GM12864 (cell line): ENCODE measurements around the gene SOX9.

Experiments
- DNase-seq: peaks from one replicate; pipeline ENCODE4 v3.0.0-alpha.2; 2011; ENCODE audit warnings: low read depth
- H3K4me3 ChIP-seq: 2 replicates; pipeline ENCODE4 v1.5.1; 2011; ENCODE audit warnings: mild to moderate bottlenecking, low read depth, low read length, control low read depth
- CTCF ChIP-seq: IDR thresholded peaks from 2 replicates; pipeline ENCODE4 v1.5.1; 2011; ENCODE audit warnings: low read depth, mild to moderate bottlenecking, moderate library complexity, low read length, control low read depth, inconsistent platforms; ENCODE audit errors: missing control alignments

SOX9 gene

GRCh38 chr17:72171703-72172667 is 51.2 kb downstream of the SOX9 start:
- DNase-seq: no peak
- no peak for TF ChIP-seq CTCF
- no peak overlapping the region for H3K4me3 ChIP-seq

GRCh38 chr17:72173499-72174116 is 52.8 kb downstream of the SOX9 start:
- no peak for TF ChIP-seq CTCF
- DNase-seq: no peak
- no peak overlapping the region for H3K4me3 ChIP-seq

GRCh38 chr17:72175263-72175662 is 54.4 kb downstream of the SOX9 start:
- no peak for DNase-seq
- H3K4me3 ChIP-seq: no peak overlapping the region
- no peak for TF ChIP-seq CTCF
